Measurements from ENCODE around the gene RARB.

Gene RARB

DNA sequence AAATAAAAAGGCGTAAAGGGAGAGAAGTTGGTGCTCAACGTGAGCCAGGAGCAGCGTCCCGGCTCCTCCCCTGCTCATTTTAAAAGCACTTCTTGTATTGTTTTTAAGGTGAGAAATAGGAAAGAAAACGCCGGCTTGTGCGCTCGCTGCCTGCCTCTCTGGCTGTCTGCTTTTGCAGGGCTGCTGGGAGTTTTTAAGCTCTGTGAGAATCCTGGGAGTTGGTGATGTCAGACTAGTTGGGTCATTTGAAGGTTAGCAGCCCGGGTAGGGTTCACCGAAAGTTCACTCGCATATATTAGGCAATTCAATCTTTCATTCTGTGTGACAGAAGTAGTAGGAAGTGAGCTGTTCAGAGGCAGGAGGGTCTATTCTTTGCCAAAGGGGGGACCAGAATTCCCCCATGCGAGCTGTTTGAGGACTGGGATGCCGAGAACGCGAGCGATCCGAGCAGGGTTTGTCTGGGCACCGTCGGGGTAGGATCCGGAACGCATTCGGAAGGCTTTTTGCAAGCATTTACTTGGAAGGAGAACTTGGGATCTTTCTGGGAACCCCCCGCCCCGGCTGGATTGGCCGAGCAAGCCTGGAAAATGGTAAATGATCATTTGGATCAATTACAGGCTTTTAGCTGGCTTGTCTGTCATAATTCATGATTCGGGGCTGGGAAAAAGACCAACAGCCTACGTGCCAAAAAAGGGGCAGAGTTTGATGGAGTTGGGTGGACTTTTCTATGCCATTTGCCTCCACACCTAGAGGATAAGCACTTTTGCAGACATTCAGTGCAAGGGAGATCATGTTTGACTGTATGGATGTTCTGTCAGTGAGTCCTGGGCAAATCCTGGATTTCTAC is at the start of gene RARB:
Gene RARB (plus strand): TSS at position 322 of the 847 bp plus-strand sequence. CDS start 469 bp downstream, at position 791.
- DNase-seq (ENCODE audit: low read depth in 2 of 2), result no peak

DNA sequence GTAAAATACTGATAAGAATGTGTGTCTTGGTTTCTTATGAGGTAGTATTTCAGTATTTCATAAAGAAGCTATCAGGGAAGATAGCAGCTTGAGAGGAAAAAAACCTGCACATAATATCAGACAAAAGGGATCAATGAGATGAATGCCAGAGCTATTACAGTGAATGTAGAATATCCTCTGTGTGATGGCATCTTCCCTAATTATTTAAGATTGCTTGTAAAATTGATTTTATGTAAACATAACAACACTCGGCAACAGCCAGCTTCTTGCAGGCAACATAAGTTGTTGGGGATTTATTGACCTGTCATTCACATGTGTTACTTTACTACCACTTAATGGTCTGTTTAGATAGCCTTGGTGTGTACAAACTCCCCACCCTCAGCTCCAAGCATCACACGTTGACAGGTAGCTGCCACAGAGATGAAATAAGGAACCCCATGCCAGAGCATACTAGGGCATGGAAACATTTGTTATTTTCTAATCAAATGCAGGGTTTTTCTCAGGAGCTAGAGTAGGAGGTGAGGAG is 49.2 kb upstream of the RARB start:
- DNase-seq (ENCODE audit: low read depth in 2 of 2), result no peak

GRCh38 chr3:25380222-25380739 is 47.8 kb upstream of the RARB start:
- no peak for DNase-seq (ENCODE audit: low read depth in 2 of 2)

DNA sequence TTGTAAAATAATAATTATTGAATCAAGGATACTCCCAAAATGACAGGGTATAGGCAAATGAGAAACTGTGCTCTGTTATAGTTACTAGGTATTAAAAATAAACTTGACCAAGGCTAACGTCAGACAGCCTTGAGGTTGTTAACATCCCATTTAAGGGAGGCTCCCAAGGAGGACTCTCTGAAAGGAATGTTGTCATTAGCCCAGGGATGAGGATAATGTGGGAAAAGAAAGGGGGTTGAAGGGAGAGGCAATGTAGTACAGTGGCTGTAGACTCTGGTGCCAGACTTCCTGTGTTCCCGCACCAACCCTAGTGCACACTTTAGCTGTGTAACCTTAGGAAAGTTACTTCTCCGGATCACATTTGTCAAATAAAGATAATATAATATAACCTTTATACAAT is 47.0 kb upstream of the RARB start:
- no peak for DNase-seq (ENCODE audit: low read depth in 2 of 2)

DNA sequence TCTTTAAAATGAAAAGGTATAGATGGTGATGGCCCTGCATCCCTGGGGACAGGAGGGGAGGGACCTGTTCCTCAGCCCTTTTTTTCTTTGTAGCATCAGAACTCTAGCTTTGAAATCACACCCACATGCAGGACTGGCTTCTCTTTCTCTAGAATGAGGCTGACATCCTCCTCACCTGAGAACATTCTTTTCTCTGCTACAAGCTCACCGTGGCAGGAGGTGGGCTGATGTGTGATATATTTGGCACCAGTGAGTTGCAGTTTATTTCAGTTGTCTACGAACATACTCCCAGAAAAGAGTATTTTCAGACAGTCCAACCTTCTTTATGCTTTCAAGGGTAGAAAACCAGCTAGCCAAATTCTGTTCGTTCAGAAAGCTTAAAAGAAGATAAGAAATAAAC is 43.6 kb upstream of the RARB start:
- DNase-seq (ENCODE audit: low read depth in 2 of 2), result no peak

DNA sequence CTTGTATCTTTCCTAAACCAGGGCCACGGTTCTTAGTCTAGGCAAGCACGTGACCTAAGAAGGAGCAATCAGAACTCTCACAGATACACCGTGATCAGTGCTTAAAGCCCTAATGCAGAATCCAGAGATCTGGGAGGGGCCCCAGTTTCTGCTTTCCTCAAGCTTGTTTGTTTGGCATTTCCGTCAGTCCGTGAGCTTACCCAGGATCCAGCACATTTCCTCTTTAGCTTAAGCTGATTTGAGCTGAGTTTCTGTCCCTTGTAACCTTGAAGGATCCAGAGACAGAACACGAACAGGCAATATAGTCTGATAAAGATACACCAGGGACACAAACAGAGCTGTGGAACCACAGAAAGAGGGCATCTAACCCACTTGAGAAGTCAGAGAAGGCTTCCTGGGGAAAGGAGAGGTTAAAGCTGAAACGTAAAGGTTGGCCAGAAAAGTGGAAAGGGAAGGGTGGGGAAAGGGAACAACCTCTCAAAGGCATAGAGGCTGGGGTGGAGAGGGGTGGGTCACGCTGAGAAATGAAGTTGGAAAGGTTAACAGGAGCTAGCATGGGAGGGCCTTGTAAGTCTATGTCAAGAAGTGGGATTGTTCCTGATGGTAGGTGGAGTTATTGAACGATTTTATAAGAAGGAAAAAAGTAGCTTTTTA is 42.1 kb upstream of the RARB start:
- no peak for DNase-seq (ENCODE audit: low read depth in 2 of 2)

DNA sequence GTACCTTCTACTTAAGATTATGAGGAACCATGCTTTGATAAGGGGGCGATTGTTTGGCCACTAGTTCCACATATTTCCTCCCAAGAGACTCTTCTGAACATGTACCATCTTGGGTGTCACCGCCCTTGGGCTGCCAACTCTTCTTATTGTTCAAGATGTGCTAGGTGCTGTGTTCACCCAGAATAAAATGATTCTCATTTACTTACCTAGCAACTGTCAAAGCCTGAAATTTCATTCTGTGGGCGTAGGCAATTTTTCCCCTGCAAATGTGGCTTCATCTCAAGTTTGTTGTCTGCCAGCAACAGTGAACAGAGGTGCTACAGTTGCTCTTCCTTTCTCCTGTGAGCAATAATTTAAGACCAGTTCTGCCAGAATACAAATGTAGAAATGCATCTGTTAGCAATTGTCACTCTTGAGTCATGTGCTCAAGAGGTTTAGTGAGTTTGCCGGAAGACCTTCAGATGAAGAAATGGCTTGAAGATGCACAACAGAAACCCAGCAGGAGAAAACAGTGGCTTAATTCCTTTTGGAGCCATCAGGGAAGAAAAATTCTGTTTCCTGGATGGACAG is 41.3 kb upstream of the RARB start:
- DNase-seq (ENCODE audit: low read depth in 2 of 2), result no peak

DNA sequence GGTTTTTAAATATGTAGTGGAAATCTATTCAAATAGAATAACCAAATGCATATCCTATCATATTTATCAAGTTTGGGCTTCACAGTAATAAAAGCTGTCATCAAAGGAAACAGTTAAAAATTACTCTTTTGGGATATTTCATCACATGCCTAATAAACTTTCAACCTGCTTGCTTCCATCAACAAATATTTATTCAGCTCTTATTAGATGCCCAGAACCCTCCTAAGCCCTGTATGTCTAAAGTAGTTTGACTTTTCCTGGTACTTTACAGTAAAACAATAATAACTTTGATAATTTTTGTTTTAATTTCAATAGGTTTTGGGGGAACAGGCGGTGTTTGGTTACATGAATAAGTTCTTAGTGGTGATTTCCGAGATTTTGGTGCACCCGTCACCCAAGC is 37.5 kb upstream of the RARB start:
- no peak for DNase-seq (ENCODE audit: low read depth in 2 of 2)

DNA sequence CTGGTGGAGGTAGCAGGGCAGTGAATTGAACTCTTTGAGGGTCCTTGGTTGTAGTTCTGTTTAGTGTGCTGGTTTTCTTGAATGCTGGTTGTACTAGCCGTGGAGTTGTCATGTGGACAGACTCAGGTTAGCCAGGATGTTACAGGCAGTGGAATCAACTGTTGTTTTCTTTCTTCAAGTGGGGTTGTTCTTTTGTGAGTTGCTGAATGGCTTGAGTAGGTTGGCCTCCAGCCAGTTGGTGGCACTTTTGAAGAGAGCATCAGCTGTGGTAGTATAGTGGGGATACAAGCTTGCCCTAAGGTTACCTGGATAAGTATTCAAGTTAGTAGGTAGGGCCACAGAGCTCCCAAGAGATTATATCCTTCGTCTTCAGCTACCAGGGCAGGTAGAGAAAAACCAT is 31.8 kb upstream of the RARB start:
- DNase-seq (ENCODE audit: low read depth in 2 of 2), result no peak

DNA sequence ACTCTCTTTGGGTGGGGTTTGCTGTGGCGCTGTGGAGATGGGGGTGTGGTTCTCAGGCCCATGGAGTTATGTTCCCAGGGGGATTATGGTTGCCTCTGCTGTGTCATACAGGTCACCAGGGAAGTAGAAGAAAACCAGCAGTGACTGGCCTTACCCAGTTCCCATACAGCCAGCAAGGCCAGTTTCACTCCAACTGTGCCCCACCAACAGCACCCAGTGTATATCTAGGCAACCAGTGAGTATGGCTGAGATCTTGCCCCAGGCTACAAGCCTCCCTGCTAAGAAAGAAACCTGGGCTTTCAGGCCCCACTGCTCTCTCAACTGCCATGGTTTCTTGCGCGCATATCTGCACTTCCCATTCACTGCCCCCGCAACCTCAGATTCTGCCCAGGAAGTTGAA is 31.4 kb upstream of the RARB start:
- DNase-seq (ENCODE audit: low read depth in 2 of 2), result no peak

GRCh38 chr3:25397150-25397549 is 30.9 kb upstream of the RARB start:
- no peak for DNase-seq (ENCODE audit: low read depth in 2 of 2)

DNA sequence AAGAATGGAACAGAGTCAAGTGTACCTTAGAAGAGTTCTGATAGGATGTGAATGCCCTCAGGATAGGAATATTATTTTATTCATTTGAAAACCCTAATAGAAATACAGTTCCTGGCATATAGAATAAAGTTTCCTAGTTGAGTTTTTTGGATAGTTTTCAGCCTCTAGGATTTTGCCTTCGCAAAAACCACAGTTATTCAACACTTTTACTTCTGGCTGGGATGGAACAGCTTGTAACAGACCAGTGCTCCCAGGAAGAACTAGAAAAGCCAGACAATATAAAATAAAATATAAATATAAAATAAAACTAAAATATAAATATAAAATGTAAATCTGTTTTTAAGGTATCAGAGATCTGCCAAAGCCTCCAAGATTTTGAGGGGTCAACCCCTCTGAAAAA is 27.5 kb upstream of the RARB start:
- DNase-seq (ENCODE audit: low read depth in 2 of 2), result no peak

- no peak for DNase-seq (ENCODE audit: low read depth in 2 of 2)
Measured at GRCh38 chr3:25403968-25404367, 24.1 kb upstream of the RARB start.

- DNase-seq (ENCODE audit: low read depth in 2 of 2), result no peak
Measured at GRCh38 chr3:25404569-25404968, 23.5 kb upstream of the RARB start.

GRCh38 chr3:25405335-25405734 is 22.7 kb upstream of the RARB start:
- no peak for DNase-seq (ENCODE audit: low read depth in 2 of 2)

GRCh38 chr3:25410703-25411102 is 17.4 kb upstream of the RARB start:
- no peak for DNase-seq (ENCODE audit: low read depth in 2 of 2)

- no peak for DNase-seq (ENCODE audit: low read depth in 2 of 2)
Measured at GRCh38 chr3:25412269-25412668, 15.8 kb upstream of the RARB start.

- no peak for DNase-seq (ENCODE audit: low read depth in 2 of 2)
Measured at GRCh38 chr3:25416176-25416575, 11.9 kb upstream of the RARB start.

DNA sequence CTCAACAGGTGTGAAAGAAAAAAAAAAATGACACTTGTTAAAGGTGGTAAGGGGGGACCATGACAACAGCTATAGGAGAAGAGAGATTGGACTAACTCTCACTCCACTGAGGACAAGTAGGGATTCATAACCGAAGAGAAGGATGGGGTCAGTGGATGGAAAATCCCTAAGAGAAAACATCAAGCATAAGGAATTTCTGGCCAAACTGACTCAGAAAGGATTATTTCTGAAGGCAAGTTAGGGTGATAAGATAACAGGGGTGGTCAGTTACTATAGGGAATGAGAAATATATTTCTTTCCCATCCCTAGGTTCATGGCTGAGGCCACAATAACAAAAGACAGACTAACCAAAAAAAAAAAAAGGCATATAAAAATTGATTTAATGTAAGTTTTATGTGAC is 9.5 kb upstream of the RARB start:
- DNase-seq (ENCODE audit: low read depth in 2 of 2), result no peak

GRCh38 chr3:25419251-25419650 is 8.8 kb upstream of the RARB start:
- no peak for DNase-seq (ENCODE audit: low read depth in 2 of 2)

DNA sequence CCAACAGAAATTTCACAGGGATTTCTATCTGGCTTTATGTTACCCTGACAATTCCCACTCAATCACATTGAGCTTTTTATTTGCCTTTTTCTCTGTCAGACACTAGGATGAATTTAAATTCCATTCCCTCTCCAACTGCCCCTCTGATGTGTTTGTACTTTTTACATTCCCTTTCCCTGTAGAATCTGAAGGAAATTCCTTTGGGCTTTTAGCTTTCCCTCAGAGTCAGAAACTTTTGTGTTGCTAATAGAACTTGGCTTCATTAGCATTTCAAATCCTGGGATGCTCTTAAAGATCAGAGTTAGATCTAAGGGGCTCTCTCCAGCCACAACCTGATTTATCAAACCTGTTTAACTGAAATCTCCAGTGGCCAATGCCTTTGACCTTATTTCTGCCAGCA is 7.9 kb upstream of the RARB start:
- DNase-seq (ENCODE audit: low read depth in 2 of 2), result no peak

DNA sequence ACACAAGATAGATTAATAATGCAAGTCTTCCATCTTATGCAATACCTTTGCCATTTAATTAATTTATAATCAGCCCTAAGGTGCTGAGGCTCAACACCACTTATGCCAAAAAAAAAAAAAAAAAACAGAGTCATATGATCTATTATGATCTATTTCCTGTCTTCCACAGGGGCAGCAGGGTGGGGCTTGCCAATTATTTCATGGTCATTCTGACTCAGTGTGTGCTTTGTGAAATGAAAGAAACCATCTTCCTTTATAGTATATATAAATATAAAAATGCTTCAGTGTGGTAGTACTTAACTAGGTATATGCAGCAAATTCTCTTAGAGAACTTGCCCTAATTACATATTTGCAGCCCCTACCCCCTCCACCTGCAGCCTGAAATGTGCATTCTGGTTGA is 7.2 kb upstream of the RARB start:
- no peak for DNase-seq (ENCODE audit: low read depth in 2 of 2)

DNA sequence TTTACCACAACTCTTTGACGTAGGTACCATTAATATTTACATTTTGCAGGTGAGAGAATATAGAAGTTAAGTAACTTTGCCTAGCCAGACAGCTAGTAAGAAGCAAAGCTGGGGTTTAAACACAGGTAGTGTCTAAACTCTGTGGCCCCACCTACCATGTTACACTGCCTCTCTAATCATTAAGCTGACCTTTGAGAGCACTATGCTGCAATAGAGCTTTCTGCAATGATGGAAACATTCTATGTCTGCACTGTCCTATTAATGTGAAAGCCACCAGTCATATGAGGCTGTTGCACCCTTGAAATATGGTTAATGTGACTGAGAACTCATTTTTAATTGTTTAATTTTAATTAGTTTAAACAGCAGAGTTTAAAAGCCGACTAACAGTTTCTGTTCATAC is 6.3 kb upstream of the RARB start:
- DNase-seq (ENCODE audit: low read depth in 2 of 2), result no peak
